Right cardiac atrium (tissue), 5 donors: ENCODE data around the gene MALSU1. TPM values are rescaled to one million over a fixed set of nuclear protein-coding genes. Genes with fewer than 3 reads are reported as not detected.

Experiments
- ATAC-seq, 2 donors: fragments of 200-7000 bp; cut with Tn5 transposase; one replicate each; pipeline versions ENCODE4 v1.8.0 to v1.9.1; 2020; ENCODE audit warnings: moderate library complexity in 2 of 2, mild to moderate bottlenecking in 1 of 2
- DNase-seq, 3 donors: peaks; one replicate each; pipeline ENCODE4 v3.0.0-alpha.2; 2020
- H3K27ac ChIP-seq: one replicate; pipeline ENCODE4 v1.5.1; 2013; ENCODE audit warnings: mild to moderate bottlenecking, low read length, control low read depth, moderate library complexity
- H3K27me3 ChIP-seq: one replicate; pipeline ENCODE4 v1.6.1; 2013; ENCODE audit not compliant: control insufficient read depth, insufficient read depth
- H3K4me1 ChIP-seq: one replicate; pipeline ENCODE4 v1.6.1; 2013; ENCODE audit warnings: low read length; ENCODE audit not compliant: control insufficient read depth, insufficient read depth
- H3K4me3 ChIP-seq: one replicate; pipeline ENCODE4 v1.5.1; 2013; ENCODE audit warnings: low read length, control low read depth
- H3K9me3 ChIP-seq: one replicate; pipeline ENCODE4 v1.6.1; 2013; ENCODE audit warnings: low read length; ENCODE audit not compliant: control insufficient read depth
- WGBS: extraction: QIAGEN DNeasy Blood & Tissue Kit; methylation state at CpG from one replicate; pipeline ENCODE4 v1.1.7; 2013; 5-methylcytosine and 5-hydroxymethylcytosine counted together
- intact Hi-C, 4 donors: fragments of 100-400 bp; cut with DNase I; formaldehyde crosslinking; loops; one replicate each; pipeline versions ENCODE4 v1.11.0 to v1.14.0; 2022 to 2023
- polyA plus RNA-seq: library from polyadenylated mRNA; stranded (reverse); fragments of 200-250 nt; gene quantifications from one replicate; pipeline ENCODE4 v1.2.3, GENCODE V29; 2013
- total RNA-seq, 4 donors: library from RNA; stranded (reverse); fragmentation: NEBNext Ultra II Directional; extraction: Animal tissue kit (Norgen Biotek cat#: 25700); gene quantifications; one replicate each; pipeline ENCODE4 v1.2.1, GENCODE V29; 2021
- donor health status: healthy with polysubstance abuse.
- donor health status: DM: no; HTN: yes; CAD: no.
- donor health status: DM: no; HTN: no; CAD: no.
- donor health status: DM: no; HTN: yes; CAD: no; lungs with severe emphysema.
- donor health status: DM: yes; HTN: yes; CAD: no.

Gene MALSU1
- total and polyA plus RNA-seq, 5 donors = 64.6 to 80.7 (median 68.4) TPM

DNA sequence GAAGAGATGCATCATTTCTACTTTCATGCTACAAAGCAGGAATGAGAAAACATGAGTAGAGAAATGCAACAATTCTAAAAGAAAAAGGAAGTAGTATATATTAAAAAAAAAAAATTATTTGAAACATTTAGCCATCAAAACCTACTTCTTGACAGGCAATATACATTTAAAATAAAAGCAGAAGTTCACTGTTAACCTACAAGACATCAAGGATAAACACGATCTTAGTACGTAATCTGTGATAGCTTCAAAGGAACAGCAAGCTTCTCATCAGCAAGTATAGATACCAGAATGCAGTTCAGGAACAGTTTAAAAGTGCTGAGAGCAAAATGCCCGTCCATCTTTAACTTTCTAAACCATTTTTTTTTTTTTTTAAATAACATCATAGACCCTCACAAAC lies 36.9 kb downstream of the MALSU1 start:
- intact Hi-C loops = no loop called here
- WGBS = 65% methylated on average over 3 of the region's 3 CpGs
- H3K27ac ChIP-seq = no peak overlapping the region

DNA sequence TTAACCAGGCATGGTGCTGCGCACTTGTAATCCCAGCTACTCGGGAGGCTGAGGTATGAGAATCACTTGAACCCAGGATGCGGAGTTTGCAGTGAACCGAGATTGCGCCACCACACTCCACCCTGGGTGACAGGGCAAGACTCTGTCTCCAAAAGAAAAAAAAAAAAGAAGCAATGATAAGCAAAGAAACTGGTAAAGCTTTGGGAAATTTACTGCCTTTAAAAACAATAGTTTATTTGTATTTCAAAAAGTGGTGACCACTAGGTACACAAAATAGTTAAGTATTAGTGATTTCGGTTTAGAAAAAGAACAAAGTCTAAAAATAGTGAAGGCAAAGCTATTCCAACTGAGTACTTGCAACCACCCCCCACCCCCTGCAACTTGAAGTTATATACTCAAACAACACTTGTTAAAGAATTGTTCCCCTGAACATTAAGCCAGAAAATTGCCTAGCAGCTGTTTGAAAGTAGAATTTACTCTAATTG lies 37.7 kb downstream of the MALSU1 start:
- no peak overlapping the region for H3K27ac ChIP-seq
- intact Hi-C loops = no loop called here
- no peaks in the 10 kb centered on the region for H3K4me1 ChIP-seq
- H3K9me3 ChIP-seq = no peaks in the 10 kb centered on the region
- no peaks in the 10 kb centered on the region for H3K27me3 ChIP-seq
- no peak overlapping the region for H3K4me3 ChIP-seq
- ATAC-seq (no peak), DNase-seq (no peak)
- WGBS = 84% methylated on average over 6 of the region's 6 CpGs

More for the DNA sequence above, 36.9 kb downstream of the MALSU1 start:
- H3K4me3 ChIP-seq = no peak overlapping the region
- no peak for ATAC-seq
- DNase-seq = no peak
- no peaks in the 10 kb centered on the region for H3K27me3 ChIP-seq
- no peaks in the 10 kb centered on the region for H3K9me3 ChIP-seq
- no peaks in the 10 kb centered on the region for H3K4me1 ChIP-seq

DNA sequence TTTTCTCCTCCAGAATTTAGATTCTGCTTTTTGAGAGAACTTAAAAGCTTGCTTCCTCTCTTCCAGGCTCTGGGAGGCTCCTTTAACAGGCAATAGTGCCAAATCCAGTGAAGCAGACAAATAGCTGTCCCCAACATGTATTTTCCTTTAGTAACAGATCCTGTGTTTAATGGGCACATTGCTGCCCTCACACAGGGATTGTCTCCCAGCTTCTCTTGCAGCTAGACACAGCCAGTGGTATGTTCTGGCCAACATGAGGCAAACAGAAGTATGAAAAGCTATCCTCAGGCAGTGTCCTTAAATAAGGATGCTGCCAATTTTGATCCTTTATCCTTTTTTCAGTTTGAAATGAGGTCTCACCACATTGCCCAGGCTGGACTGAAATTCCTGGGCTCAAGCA lies 38.2 kb downstream of the MALSU1 start:
- no peak for ATAC-seq
- H3K9me3 ChIP-seq = no peaks in the 10 kb centered on the region
- intact Hi-C loops = no loop called here
- DNase-seq = no peak
- H3K27ac ChIP-seq = no peak overlapping the region
- H3K4me3 ChIP-seq = no peak overlapping the region
- H3K4me1 ChIP-seq = no peaks in the 10 kb centered on the region
- H3K27me3 ChIP-seq = no peaks in the 10 kb centered on the region

DNA sequence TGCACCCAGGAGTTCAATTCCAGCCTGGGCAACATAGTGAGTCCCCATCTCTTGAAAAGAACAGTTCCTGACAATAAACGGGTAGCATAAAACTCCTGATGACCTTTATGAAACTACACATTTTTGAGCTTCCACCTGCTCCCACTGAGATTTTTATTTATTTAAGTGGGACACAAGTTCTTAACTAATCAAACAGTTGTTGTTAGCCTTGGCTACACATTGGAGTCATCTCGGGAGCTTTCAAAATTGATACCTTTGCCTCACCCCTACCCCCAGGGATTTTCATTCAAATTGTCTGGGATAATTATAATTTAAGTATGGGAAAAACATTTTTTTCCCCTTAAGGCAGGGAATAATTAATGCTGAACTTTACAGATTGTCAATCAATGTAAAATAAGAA lies 39.3 kb downstream of the MALSU1 start:
- Histone ChIP-seq H3K27me3 (no peaks in the 10 kb centered on the region), H3K4me3 (no peak overlapping the region), H3K9me3 (no peaks in the 10 kb centered on the region), H3K27ac (no peak overlapping the region), H3K4me1 (no peaks in the 10 kb centered on the region)
- intact Hi-C loops = no loop called here
- ATAC-seq (no peak), DNase-seq (no peak)
- 92% methylated on average over 2 of the region's 2 CpGs for WGBS

DNA sequence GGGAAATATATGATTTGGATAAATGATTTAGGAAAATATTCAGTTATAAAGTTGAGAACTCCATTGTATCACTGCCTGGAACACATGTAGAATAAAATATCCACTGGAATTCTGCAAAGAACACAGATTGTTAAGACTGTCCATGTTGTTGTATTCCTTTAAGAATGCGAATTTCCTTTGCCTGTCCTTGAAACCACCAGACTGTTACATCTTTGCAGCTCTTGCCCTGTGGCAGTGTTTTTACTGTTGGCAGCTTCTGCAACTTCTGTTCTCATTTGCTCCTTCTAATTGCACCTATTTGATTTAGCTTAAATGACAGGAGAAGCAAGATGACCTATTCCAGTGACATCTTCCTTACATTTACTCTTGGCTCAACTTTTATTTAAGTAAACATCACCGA lies 39.7 kb downstream of the MALSU1 start:
- WGBS = 69% methylated on average over 2 of the region's 2 CpGs
- Histone ChIP-seq H3K27me3 (no peaks in the 10 kb centered on the region), H3K4me3 (no peak overlapping the region), H3K9me3 (no peaks in the 10 kb centered on the region), H3K4me1 (no peaks in the 10 kb centered on the region), H3K27ac (no peak overlapping the region)
- no peak for DNase-seq
- intact Hi-C loops = no loop called here
- no peak for ATAC-seq

DNA sequence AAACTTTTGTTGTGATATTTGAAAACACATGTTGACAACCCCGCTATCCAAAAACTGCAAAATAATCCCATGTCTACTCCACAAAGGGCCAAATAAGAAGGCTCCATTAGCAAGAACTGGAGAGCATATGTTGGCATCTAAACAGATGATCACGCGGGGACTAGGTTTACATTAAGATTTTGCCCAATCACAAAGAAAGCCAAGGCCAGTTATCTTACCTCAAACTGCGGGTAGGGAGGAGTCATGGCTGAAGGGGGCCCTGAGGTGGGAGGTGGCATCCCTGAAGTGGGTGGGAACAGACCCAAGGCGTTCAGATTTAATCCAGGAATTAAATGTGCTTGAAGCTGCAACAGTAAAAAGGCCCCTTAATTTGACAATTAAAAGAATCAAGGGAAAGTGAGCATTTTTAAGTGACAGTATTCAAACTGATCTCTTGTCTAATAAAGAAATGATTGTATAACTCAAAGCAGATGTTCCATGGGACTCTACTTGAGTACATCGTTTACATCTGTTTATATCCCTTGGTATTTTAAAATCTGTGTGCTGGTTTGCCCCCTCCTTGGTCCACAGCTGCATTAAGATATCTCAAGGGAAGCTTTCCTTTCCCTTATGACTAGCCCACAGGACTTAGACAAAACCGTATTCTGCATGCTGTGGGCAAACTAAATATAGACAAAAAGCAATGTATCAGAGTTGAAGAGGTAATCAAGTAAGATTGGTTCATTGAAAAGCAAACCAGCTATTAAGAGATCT lies 42.9 kb downstream of the MALSU1 start:
- WGBS = 84% methylated on average over 7 of the region's 7 CpGs

DNA sequence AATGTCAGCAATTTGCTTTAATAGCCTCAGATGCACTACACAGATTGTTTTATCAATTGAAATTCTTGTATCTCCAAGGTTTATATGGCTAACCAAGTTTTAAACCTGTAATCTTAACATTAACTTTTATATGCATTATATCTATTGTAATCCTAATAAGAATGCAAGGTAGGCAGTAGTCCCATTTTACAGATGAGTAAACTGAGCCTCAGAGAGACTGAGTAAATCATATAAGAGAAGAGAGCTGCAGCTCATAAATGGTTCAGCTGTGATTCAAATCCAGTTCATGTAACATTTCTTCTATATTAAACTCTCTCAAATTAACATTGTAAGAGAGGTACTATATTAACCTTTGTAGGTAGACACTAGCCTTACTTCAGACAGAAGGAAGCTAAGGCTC lies 44.0 kb downstream of the MALSU1 start:
- intact Hi-C loops = no loop called here
- Histone ChIP-seq H3K4me3 (no peak overlapping the region), H3K27ac (no peak overlapping the region), H3K4me1 (no peaks in the 10 kb centered on the region), H3K9me3 (no peaks in the 10 kb centered on the region), H3K27me3 (no peaks in the 10 kb centered on the region)
- DNase-seq (no peak), ATAC-seq (no peak)

More for the DNA sequence above, 42.9 kb downstream of the MALSU1 start:
- Histone ChIP-seq H3K9me3 (no peaks in the 10 kb centered on the region), H3K27me3 (no peaks in the 10 kb centered on the region), H3K4me3 (no peak overlapping the region), H3K27ac (no peak overlapping the region), H3K4me1 (no peaks in the 10 kb centered on the region)
- DNase-seq = no peak
- intact Hi-C loops = no loop called here
- ATAC-seq = no peak

DNA sequence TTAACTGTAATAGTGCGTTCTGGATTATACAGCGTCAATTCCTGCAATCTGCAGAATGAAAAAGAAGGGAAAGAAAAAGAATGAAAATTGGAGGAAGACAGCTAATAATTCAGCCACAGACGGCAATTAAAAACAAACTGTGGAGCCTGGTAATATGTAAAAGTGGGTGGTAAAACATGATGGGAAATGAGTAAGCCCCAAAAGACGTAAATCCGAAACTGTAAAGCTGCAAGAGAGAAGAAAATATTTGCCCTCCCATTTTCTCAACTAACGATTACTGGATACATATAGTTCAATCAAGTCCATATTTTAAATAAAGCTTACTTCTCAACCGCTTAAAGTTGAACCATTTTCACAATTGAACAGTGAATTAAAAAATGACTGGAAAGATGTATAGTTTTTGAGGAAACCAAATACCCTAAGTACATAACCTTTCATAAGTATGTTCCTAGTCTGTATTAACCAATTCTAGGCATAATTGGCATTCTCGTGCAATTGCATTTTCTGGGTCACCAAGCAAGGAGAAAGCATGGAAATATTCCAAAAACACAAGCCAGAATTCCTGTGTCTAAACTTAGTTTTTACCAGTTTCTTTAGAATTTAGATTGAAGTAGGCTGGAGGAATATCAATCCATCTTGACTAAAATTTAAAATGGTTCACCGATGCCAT lies 44.8 kb downstream of the MALSU1 start:
- intact Hi-C loops = no loop called here
- 94% methylated on average over 9 of the region's 9 CpGs for WGBS
- Histone ChIP-seq H3K27ac (no peak overlapping the region), H3K9me3 (no peaks in the 10 kb centered on the region), H3K4me3 (no peak overlapping the region), H3K27me3 (no peaks in the 10 kb centered on the region), H3K4me1 (no peaks in the 10 kb centered on the region)
- DNase-seq = no peak
- ATAC-seq = no peak

DNA sequence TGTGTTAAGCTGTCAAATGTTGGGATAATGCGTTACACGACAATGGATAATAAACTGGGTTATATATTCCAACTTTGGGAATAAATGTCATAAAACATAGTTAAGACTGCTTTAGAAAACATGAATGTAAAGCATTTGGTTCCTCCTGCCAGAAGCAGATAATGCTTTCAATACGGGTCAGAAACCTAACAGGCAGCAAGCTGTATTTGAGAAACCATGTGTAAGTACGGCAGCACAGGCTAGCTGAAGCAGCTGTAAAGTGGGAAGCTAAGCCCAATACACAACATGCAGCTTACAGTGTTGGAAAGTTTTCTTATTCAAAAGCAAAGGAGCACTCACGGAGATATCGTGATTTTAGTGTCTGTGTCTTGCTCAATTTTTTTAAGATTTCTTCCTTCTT lies 46.5 kb downstream of the MALSU1 start:
- ATAC-seq (no peak), DNase-seq (no peak)
- WGBS = 81% methylated on average over 6 of the region's 6 CpGs
- intact Hi-C loops = no loop called here
- Histone ChIP-seq H3K27ac (no peak overlapping the region), H3K27me3 (no peaks in the 10 kb centered on the region), H3K9me3 (no peaks in the 10 kb centered on the region), H3K4me3 (no peak overlapping the region), H3K4me1 (peaks cover 2% of the 10 kb centered on the region)

DNA sequence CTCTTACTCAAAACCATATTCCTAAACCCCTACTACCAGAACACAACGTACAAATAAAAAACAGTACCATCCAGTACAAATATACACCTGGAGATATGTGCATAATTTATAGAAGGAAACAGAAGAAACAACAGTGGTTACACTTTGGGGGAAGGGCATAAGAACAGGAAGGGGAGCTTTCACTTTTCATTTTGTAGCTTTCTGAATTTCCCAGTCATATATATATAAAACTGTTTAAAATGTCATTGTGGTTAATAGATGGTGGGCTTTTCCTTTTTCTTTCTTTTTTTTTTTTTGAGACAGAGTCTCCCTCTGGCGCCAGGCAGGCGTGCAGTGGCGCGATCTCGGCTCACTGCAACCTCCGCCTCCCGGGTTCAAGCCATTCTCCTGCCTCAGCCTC lies 47.2 kb downstream of the MALSU1 start:
- ATAC-seq = no peak
- Histone ChIP-seq H3K9me3 (no peaks in the 10 kb centered on the region), H3K27me3 (no peaks in the 10 kb centered on the region), H3K4me1 (peaks cover 2% of the 10 kb centered on the region), H3K27ac (no peak overlapping the region), H3K4me3 (no peak overlapping the region)
- intact Hi-C loops = no loop called here
- no peak for DNase-seq
- 92% methylated on average over 8 of the region's 8 CpGs for WGBS

DNA sequence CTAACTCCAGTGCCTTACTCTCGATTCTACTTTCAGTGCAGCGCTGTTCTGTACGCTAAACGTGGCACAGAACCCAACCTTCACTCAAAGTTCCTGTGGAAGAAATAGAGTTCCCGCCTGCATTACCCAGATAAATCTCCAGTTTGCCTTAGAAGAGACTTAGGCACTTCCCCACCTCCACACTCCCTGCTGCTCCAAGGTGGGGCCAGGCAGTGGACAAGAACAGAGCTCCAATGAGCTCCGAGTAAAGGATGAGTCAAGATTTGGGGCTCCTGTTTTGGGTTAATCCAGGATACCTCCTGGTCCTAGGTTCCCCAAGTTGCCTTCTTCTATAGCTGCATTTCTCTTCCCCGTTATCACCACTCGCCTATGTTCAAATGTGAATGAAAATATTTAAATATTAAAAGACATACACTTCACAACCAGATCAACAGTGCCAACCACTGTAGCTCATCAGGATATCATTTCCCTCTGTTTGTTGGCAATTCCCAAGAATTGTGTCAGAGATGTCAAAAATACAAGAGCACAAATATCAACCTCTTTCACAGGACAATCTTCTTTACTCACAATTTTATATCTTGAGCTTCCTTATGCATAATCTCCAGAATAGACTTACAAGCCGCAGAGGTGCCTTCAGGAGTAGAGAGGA lies 48.0 kb downstream of the MALSU1 start:
- peaks cover 2% of the 10 kb centered on the region for H3K4me1 ChIP-seq
- H3K27ac ChIP-seq = no peak overlapping the region
- 94% methylated on average over 9 of the region's 9 CpGs for WGBS
- DNase-seq (no peak), ATAC-seq (no peak)
- H3K27me3 ChIP-seq = no peaks in the 10 kb centered on the region
- H3K4me3 ChIP-seq = no peak overlapping the region
- H3K9me3 ChIP-seq = no peaks in the 10 kb centered on the region
- intact Hi-C loops = no loop called here
